HG02970 (cell line): ENCODE measurements around the gene QPCTL.
A peak's percentile ranks its signal among the peaks of the same experiment; 100 is the strongest.
"Not testable (repeated sequence)": the region's sequence is repeated elsewhere in the genome, so short reads cannot be mapped to it uniquely, and the experiment has no call there.

Experiments
- ATAC-seq: cut with Tn5 transposase; IDR thresholded peaks from one replicate; pipeline ENCODE4 v1.9.1; 2021; ENCODE audit warnings: mild to moderate bottlenecking, moderate library complexity, moderate number of reproducible peaks; ENCODE audit not compliant: unreplicated experiment, low FRiP score

QPCTL gene

DNA sequence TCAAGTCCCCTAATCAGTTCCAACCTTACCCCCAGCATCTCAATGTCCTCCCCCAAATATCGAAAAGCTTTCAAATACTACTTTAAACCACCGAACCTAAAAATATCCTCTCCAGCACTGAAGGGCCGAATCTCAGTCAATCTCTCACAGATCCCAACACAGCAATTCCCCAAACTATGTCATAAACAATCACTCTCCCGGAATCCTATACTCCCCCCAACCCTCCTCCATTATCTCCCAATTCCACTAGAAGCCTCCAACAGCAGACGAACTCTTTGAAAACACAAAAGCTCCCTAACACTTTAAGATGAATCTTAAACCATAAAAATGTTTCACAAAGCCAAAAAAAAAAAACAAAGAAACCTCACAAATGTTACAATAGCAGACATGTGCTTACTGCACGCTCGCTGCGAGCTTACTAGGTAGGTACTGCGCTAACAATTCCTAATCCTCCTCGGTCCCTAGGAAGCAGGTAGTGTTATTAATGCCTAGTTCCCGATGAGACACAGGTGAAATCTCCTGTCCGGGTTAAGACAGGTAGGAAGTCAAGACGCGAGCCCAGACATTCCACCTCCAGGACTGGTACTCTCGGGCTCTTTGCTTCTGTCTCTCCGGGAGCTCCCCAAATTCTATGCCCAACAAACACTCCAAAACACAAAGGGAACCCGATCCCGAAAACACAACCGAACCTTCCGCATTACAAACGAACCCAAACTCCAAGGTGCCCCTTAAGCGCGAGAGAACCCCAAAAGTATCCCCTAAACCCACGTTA, 24.1 kb downstream of the QPCTL start:
- no peak for ATAC-seq

- peak; percentile 94 for ATAC-seq
These were observed 24.9 kb downstream of the QPCTL start for GRCh38 chr19:45717131-45717982.

- no peak for ATAC-seq
These were observed 25.7 kb downstream of the QPCTL start for GRCh38 chr19:45717983-45718650.

DNA sequence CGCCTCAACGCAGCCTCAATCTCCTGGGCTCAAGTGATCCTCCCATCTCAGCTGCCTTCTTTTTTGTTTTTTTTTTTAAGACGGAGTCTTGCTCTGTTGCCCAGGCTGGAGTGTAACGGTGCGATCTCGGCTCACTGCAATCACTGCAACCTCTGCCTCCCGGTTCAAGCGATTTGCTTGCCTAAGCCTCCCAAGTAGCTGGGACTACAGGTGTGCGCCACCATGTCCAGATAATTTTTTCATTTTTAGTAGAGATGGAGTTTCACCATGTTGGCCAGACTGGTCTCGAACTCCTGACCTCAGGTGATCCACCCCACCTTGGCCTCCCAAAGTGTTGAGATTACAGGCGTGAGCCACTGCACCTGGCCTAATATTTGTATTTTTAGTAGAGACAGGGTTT, 27.6 kb downstream of the QPCTL start:
- not testable (repeated sequence) for ATAC-seq

DNA sequence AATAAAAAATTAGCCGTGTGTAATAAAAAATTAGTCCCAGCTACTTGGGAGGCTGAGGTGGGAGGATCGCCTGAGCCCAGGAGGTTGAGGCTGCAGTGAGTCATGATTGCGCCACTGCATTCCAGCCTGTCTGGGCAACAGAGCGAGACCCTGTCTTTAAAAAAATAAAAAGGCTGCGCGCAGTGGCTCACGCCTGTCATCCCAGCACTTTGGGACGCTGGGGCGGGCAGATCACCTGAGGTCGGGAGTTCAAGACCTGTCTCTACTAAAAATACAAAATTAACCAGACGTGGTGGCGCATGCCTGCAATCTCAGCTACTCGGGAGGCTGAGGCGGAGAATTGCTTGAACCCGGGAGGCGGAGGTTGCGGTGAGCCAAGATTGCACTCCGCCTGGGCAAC, 36.2 kb downstream of the QPCTL start:
- ATAC-seq, result not testable (repeated sequence)

DNA sequence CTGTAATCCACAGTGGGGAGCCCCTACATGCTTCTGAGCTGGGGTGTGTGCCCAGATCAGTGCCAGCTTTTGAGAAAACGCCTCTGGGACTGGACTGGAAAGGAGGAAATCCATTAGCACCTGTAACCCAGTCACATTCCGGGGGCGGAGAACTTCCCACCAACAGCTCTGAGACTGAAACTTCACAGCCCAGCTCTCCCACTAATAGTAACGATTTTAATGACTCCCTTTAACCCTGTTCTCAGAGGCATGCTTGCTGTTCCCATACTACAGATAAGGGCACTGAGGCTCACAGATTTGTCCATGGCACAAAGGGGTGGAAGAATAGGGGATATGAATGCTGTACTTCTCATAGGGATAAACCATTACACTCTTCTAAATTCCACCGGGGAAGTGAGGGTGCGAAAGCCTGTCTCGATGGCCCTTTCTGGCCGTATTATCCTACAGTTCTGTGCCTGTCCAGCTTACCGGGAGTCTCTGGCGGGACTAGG, 37.4 kb downstream of the QPCTL start:
- no peak for ATAC-seq

GRCh38 chr19:45730368-45731288, 38.2 kb downstream of the QPCTL start, which contains the start of gene FBXO46:
Gene FBXO46 (minus strand): TSS chr19:45730896. CDS start chr19:45713495, 17,401 bp downstream.
- peak; percentile 91 for ATAC-seq

GRCh38 chr19:45733160-45733810, 40.8 kb downstream of the QPCTL start, which contains the start of gene MEIOSIN:
Gene MEIOSIN (plus strand): TSS chr19:45733439. CDS start chr19:45735377, 1,938 bp downstream.
- no peak for ATAC-seq

- ATAC-seq, result no peak
These were observed 47.3 kb downstream of the QPCTL start for GRCh38 chr19:45739498-45740439.

DNA sequence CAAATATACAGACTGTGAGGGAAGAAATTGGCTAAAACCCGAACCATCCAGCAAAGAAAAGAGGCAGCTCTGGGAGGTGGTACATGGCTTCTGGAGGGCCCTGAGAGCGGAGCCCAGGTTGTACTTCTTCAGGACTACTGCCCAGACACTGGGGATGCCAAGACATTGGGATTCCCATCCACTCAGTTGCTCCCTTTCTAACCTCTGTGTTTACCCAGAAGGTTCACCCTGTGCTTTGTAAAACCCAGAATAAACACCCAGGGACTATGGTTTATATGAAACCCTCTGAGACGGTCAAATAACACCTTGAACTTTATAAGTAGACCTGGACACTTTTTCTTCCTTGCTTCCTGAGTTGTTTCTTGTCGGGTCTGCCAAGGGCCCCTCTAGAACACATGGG, 50.5 kb downstream of the QPCTL start:
- ATAC-seq, result no peak

DNA sequence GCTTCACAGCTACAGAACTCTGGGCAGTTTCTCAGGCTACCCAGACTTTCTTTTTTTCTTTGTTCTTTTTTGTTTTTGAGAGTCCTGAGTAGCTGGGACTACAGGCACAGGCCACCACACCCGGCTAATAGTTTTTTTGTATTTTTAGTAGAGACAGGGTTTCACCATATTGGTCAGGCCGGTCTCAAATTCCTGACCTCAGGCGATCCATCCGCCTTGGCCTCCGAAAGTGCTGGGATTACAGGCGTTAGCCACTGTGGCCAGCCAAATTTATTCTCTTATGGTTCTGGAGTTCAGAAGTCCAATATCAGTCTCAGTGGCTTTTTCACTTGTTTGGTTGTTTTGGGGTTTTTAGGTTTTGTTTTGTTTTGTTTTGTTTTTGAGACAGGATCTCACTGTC, 53.1 kb downstream of the QPCTL start:
- ATAC-seq, result no peak

DNA sequence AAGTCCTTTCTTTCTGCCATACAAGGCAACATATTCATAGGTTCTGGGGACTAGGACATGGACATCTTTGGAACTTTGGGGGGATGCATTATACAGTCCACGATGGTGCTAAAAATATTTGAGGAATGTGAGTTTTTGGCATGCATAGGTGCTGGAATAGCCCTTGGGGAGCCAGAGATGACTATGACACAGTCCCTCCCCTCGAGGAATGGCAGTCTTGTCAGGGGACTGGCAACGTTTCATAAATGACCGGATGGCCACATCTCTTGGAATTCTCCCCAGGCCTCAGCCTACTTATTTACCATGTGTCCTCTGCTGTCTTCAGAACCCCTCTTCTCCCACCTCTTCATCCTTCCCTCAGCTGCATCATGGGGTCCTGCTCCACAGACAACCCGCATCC, 54.4 kb downstream of the QPCTL start:
- ATAC-seq, result no peak

DNA sequence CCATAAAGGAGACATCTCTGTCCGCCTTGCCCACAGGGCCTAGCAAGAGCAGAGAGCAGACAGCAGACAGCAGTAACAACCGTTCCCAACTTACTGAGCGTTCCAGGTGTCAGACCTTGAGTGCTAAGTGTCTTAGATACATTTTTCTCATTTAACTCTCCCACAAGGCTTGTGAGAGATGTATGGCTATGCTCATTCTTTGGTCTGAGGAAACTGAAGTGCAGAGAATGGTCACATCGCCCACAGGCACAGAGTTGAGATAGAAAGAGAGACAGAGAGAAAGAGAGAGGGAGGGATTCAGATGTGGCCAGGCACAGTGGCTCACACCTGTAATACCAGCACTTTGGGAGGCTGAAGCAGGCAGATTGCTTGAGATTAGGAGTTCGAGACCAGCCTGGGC, 55.0 kb downstream of the QPCTL start:
- ATAC-seq, result no peak

DNA sequence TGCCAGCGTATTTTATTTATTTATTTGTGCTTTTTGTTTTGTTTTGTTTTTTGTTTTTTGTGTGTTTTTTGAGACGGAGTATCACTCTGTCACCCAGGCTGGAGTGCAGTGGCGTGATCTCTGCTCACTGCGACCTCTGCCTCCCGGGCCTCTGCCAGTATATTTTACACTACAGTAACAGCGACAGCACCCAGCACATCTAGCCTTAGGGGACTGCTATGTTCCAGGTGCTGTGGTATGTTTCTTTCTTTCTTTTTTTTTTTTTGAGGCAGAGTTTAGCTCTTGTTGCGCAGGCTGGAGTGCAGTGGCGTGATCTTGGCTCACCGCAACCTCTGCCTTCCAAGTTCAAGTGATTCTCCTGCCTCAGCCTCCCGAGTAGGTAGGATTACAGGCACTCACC, 59.0 kb downstream of the QPCTL start:
- ATAC-seq, result not testable (repeated sequence)

DNA sequence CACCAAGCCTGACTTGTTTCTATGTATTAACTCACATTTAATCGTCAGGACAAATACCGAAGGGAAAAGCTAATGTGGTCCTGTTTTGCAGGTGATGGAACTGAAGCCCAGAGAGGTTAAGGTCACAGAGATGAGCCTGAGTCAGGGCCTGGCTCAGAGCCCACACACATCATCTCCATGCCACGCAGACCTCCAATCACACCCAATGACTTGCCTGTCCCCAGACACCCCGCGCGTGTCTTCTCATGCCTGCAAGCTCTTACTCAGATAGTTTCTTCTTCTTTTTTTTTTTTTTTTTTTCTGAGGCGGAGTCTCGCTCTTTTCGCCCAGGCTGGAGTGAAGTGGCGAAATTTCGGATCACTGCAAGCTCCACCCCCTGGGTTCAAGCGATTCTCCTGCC, 60.2 kb downstream of the QPCTL start:
- ATAC-seq, result no peak

GRCh38 chr19:45753548-45753947, 61.1 kb downstream of the QPCTL start:
- no peak for ATAC-seq
